GM19455 (cell line): ENCODE data around the gene TMEM106A.
"Not testable (repeated sequence)": the region's sequence is repeated elsewhere in the genome, so short reads cannot be mapped to it uniquely, and the experiment has no call there.

Experiments used
- ATAC-seq: cut with Tn5 transposase; IDR thresholded peaks from one replicate; pipeline ENCODE4 v1.9.1; 2021; ENCODE audit not compliant: unreplicated experiment

Gene TMEM106A, protein sequence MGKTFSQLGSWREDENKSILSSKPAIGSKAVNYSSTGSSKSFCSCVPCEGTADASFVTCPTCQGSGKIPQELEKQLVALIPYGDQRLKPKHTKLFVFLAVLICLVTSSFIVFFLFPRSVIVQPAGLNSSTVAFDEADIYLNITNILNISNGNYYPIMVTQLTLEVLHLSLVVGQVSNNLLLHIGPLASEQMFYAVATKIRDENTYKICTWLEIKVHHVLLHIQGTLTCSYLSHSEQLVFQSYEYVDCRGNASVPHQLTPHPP

DNA sequence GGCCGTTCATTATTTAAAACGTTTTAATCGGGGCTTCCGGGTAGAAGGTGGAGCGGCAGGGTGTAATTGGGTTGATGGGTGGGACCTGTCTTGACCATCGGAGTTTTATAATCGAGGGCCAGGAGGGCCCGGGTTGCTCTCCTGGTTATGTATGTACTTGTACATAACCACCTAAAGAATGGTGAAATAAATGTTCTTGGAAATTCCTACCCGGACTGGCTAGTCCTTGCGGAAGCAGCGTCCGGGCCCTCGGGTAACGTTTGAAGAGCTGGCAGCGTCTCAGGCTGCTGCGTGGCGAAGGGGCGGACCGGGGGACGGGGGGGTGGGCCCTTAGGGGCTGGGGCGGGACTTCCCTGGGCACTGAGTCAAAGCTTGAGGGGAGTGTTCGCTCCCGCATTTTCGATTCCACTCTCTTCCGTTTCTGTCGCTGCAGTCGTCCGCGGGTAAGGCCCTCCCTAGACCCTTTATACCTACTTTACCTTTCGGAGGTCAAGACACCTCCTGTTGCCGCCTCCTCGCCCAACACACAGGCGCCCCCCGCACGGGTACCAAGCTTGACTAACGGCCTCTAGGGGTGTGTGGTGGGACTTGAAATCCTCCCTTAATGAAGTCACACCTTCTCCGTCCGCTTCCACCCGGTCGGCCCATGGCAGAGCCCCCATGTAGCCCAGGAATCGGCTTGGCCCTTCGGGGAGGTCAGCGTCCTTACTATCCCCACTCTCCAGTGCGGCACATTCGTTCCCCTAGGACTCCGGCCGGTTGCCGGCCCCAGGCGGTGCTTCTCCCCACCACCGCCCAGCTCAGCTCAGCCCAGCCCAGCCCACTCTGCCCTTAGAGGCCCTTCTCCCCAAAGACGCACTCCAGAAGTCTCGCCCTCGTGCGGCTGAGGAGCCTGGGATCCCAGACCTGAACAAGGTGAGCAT, at the start of gene TMEM106A:
Gene TMEM106A, plus strand, starts transcription at position 396 of the 923 bp plus-strand sequence. CDS start 1,167 bp downstream, outside the sequence.
- peak; percentile 68 for ATAC-seq

DNA sequence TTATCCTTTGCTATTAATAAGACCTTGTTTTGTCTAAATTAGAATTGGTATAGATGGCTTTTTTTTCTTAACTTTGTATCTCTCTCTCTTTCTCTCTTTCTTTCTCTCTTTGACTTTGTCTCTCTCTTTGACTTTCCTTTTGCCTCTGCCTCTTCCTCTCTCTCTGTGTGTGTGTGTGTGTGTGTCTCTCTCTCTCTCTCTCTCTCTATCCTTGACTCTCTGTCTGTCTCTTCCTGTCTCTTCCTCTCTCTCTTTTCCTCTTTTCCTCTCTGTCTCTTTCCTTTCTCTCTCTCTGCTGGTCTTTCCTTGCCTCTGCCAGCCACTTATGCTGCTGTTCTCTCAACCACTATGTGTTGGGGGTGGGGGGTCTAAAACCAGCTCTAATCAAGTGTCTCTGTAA, 45.7 kb upstream of the TMEM106A start:
- not testable (repeated sequence) for ATAC-seq

GRCh38 chr17:43169561-43170139, 42.0 kb upstream of the TMEM106A start:
- ATAC-seq, result peak; percentile 19

DNA sequence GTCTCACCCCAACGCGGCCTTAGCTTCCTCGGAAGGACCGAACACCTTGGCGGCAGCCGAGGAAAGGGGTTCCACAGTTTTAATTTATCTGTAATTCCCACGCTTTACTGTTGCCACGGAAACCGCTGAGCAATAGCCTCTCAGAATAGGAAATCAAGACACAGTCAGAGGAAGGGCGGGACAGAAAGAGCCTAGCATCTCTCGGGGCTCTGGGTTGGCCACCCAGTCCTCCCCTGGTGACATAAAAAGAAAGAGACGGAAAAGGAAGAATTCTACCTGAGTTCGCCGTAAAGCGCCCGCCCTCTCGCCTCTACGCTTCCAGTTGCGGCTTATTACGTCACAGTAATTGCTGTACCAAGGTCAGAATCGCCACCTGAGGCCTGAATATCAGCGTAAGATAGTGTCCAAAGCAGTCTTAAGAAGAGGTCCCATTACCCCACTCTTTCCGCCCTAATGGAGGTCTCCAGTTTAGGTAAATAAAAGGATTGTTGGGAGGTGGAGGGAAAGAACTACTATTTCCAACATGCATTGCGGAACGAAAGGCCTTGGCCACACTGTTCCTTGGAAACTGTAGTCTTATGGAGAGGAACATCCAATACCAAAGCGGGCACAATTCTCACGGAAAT, 41.4 kb upstream of the TMEM106A start:
- peak; percentile 55 for ATAC-seq

- peak; percentile 79 for ATAC-seq
Measured at GRCh38 chr17:43170766-43171585, 40.7 kb upstream of the TMEM106A start, which contains the start of gene NBR1. NBR1 (plus strand) TSS chr17:43171214; CDS start chr17:43175800, 4,586 bp downstream.

GRCh38 chr17:43171586-43172487, 39.8 kb upstream of the TMEM106A start:
- no peak for ATAC-seq

- no peak for ATAC-seq
Measured at GRCh38 chr17:43175213-43176118, 36.2 kb upstream of the TMEM106A start.

DNA sequence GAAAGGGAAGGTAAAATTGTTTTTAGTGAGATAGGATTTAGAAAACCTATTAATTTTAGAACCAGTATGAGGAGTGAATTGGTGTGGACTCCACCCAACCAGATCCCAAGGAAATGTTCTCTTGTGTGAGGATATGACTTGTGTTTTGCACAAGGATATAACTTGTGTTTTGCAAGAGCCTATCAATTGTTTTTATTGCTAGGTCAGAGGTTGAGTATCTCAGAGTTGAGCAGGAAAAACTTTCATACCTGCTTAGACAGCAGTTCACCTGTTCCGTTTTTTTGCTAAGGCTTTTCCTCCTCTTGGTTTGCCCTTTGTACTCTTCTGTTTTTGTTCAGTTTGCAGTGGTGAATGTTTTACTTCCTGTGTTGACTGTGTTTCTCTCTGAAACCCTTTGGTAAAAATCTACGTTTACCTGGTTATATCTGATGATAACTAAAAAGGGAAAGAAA, 35.5 kb upstream of the TMEM106A start:
- no peak for ATAC-seq

DNA sequence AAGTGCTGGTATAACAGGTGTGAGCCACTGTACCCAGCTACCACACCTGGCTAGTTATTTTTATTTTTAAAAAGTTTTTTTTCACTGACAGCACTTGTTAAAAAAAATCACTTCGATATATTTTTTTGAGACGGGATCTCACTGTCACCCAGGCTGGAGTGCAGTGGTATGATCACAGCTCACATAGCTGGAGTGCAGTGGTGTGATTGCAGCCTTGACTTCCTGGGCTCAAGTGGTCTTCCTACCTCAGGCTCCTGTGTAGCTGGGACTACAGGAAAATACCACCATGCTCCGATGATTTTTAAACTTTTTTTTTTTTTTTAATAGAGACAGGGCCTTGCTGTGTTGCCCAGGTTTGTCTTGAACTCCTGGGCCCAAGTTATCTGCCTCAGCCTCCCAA, 27.8 kb upstream of the TMEM106A start:
- ATAC-seq, result no peak

- not testable (repeated sequence) for ATAC-seq
Measured at GRCh38 chr17:43186656-43187055, 25.0 kb upstream of the TMEM106A start.

GRCh38 chr17:43193251-43193650, 18.4 kb upstream of the TMEM106A start:
- no peak for ATAC-seq

DNA sequence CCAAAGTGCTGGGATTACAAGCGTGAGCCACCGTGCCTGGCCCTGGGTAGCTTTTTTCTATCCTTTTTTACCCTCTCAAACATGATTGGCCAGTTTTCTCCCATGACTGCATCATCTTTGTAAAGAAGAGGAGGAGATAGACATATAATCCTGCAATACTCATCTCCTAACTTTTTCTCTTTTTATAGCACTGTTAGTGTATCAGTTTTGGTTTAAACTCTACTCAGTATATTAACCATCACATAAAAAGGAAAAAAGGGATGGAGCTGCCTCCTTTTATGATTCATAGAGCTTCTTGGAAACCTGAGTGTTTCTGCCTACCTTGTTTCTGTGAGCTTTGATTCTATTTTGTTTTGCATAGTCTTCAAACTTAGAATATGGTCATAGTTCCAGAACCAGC, 12.0 kb upstream of the TMEM106A start:
- no peak for ATAC-seq

GRCh38 chr17:43200127-43200526, 11.5 kb upstream of the TMEM106A start:
- ATAC-seq, result no peak

DNA sequence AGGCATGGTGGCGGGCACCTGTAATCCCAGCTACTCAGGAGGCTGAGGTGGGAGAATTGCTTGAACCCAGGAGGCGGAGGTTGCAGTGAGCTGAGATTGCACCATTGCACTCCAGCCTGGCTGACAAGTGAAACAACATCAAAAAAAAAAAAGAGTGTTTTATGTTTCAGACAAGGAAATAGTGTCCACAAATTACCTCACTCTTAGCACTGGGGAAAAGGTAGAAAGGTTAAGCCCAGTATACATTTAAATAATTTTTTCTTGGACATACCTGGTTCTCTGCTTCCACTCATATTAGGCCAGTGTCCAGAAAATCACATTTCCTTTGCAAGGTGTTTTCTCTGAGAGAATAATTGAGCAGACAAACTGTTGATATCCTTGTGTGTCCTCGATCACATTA, 8.7 kb upstream of the TMEM106A start:
- ATAC-seq, result not testable (repeated sequence)

DNA sequence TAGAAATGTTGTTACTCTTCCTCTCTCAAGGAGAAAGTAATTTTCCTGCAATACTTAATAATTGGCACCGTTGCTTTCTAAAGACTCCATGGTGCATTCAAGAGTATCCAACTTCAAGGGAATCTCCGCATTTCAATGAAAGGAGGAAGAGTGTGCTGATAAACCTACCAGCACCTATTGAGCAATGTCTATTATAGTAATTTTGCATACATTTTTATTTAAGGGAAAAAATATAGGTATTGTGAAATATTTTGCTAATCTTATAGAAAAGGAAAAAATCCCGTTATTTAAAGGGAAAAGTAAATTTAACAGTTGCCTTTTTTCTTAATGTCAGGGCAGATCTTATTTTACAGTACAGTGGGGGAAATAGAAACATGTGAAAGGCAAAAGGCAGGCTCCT, 1.1 kb upstream of the TMEM106A start:
- ATAC-seq, result no peak

DNA sequence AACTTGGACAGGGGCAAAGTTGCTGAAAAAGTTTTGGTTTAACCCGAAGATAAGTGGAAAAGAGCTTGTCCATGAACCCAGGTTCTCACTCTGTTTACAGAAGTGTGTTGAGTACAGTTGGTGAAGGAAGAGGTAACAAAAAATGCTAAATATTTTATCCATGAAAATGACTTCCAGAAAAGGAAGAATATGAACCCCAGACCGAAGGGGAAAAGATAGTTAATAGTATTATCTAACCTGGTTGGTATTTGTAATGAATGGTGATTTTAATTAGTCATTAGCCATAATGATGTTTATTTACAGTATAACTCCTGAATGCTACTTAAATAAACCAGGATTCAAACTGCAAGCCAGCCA, 574 bp upstream of the TMEM106A start:
- ATAC-seq, result no peak

- ATAC-seq, result no peak
Measured at GRCh38 chr17:43212641-43213490, 1.2 kb downstream of the TMEM106A start.
